Omental fat pad (tissue), 4 donors: ENCODE measurements around the gene SERINC2. TPM values are rescaled to one million over a fixed set of nuclear protein-coding genes. Genes with fewer than 3 reads are reported as not detected.

Source experiments
- ATAC-seq: fragments of 150-250 bp; one replicate; pipeline ENCODE4 v1.9.1; 2016; ENCODE audit warnings: mild to moderate bottlenecking, moderate library complexity; ENCODE audit not compliant: low FRiP score
- DNase-seq: peaks from one replicate; pipeline ENCODE4 v3.0.0-alpha.2; 2019; ENCODE audit warnings: low spot score
- CTCF ChIP-seq, 3 donors: fragments of 450-650 bp; IDR thresholded peaks; one replicate each; pipeline ENCODE4 v1.5.1; 2016 to 2017; ENCODE audit warnings: antibody characterized with exemption in 3 of 3, mild to moderate bottlenecking in 3 of 3, moderate library complexity in 2 of 3
- total RNA-seq, 4 donors: library from RNA; depleted of rRNA; stranded (reverse); fragments of >200 nt; gene quantifications; one replicate each; pipeline ENCODE4 v1.1.0, GENCODE V29; 2016

SERINC2 gene
- total RNA-seq: 10 to 100 TPM in 1 of 4 donors, 1 to 10 TPM in 3; 2.2 to 12.2 (median 5.4) TPM

GRCh38 chr1:31412732-31413404, at the start of gene SERINC2:
SERINC2 (plus strand) TSS chr1:31413213; CDS start chr1:31413266, 53 bp downstream.
- DNase-seq (no peak), ATAC-seq (peak; percentile 47)
- TF ChIP-seq CTCF (IDR thresholded peaks at IDR 0.05): no peak

- TF ChIP-seq CTCF (IDR thresholded peaks at IDR 0.05): no peak
- no peak for ATAC-seq
- no peak for DNase-seq
Measured at GRCh38 chr1:31364561-31365250, 48.3 kb upstream of the SERINC2 start.

- DNase-seq (no peak), ATAC-seq (no peak)
- no peak for TF ChIP-seq CTCF (IDR thresholded peaks at IDR 0.05)
Measured at GRCh38 chr1:31366796-31367195, 46.2 kb upstream of the SERINC2 start.

GRCh38 chr1:31368611-31369107, 44.4 kb upstream of the SERINC2 start:
- no peak for ATAC-seq
- DNase-seq: no peak
- no peak for TF ChIP-seq CTCF (IDR thresholded peaks at IDR 0.05)

- DNase-seq (no peak), ATAC-seq (no peak)
Measured at GRCh38 chr1:31370021-31370420, 43.0 kb upstream of the SERINC2 start.

GRCh38 chr1:31370565-31370964, 42.4 kb upstream of the SERINC2 start:
- DNase-seq (no peak), ATAC-seq (no peak)
- no peak for TF ChIP-seq CTCF (IDR thresholded peaks at IDR 0.05)

More at GRCh38 chr1:31370021-31370420, 43.0 kb upstream of the SERINC2 start:
- no peak for TF ChIP-seq CTCF (IDR thresholded peaks at IDR 0.05)
